SJCRH30 (cell line): ENCODE results near the gene DCBLD1. TPM values are rescaled to one million over a fixed set of nuclear protein-coding genes. Genes with fewer than 3 reads are reported as not detected.
"Not testable (repeated sequence)": the region's sequence is repeated elsewhere in the genome, so short reads cannot be mapped to it uniquely, and the experiment has no call there.

Experiments
- DNase-seq, 2 experiments: peaks; one replicate each; pipeline ENCODE4 v3.0.0-alpha.2; 2015 to 2020
- H3K27ac ChIP-seq: fragments of 250-450 bp; sonication (Bioruptor Pico); 2 replicates; pipeline ENCODE4 v1.5.1; 2020; ENCODE audit warnings: mild to moderate bottlenecking, moderate library complexity
- H3K27me3 ChIP-seq: fragments of 250-450 bp; sonication (Bioruptor Pico); 2 replicates; pipeline ENCODE4 v1.5.1; 2020; ENCODE audit warnings: mild to moderate bottlenecking, moderate library complexity
- H3K36me3 ChIP-seq: fragments of 250-450 bp; sonication (Bioruptor Pico); 2 replicates; pipeline ENCODE4 v1.5.1; 2020; ENCODE audit warnings: mild to moderate bottlenecking, moderate library complexity
- H3K4me1 ChIP-seq: fragments of 250-450 bp; sonication (Bioruptor Pico); 2 replicates; pipeline ENCODE4 v1.5.1; 2020; ENCODE audit warnings: mild to moderate bottlenecking, moderate library complexity
- H3K4me3 ChIP-seq: fragments of 250-450 bp; sonication (Bioruptor Pico); 2 replicates; pipeline ENCODE4 v1.5.1; 2020; ENCODE audit warnings: mild to moderate bottlenecking, moderate library complexity
- H3K9me3 ChIP-seq: fragments of 250-450 bp; sonication (Bioruptor Pico); replicated peaks from 2 replicates; pipeline ENCODE4 v1.5.1; 2020; ENCODE audit warnings: mild to moderate bottlenecking, moderate library complexity
- total RNA-seq: library from RNA; depleted of rRNA; stranded (reverse); fragments of >200 nt; shearing (Covaris generic); gene quantifications from 2 replicates; pipeline ENCODE4 v1.2.3, GENCODE V29; 2014; rRNA removed

The DCBLD1 gene
- 6.8 and 7.4 TPM in 2 replicates for total RNA-seq

DNA sequence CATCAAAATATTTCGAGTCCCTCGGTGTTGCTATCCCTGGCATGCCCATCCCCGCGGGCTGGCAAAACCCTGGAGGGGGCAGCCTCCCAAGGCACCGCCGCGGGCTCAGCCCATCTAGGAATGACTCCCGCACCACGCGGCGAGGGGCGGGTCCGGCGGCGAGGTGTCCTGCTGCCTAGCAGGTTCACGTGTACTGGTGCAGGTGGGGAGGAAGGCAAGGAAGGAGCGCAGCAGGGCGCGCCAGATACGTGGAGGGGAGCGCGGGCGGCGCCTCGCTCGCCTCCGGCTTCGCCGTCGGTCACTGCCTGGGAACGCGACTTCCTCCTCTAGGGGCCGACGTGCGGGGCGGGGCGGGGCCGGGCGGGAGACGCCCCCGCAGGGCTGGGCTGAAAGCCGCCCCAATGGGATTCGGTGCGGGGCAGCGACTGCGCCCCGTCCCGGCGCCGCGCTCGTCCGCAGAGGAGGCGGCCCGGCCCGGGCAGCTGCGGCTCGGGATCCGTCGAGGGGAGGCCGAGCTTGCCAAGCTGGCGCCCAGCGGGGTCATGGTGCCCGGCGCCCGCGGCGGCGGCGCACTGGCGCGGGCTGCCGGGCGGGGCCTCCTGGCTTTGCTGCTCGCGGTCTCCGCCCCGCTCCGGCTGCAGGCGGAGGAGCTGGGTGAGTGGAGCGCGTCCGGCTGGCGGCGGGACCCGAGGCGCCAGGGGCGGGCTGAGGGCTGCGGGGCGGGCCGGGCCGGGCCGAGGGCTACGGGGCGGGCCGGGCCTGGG is at the start of gene DCBLD1:
DCBLD1 (plus strand) TSS at position 435 of the 764 bp plus-strand sequence; CDS start at position 543, 108 bp downstream.
- Histone ChIP-seq H3K27ac (peak within 1 kb of the TSS; percentile 83), H3K36me3 (no peaks in the 10 kb centered on the region), H3K4me3 (peak within 1 kb of the TSS; percentile 81), H3K27me3 (no peaks in the 10 kb centered on the region), H3K9me3 (no peaks in the 10 kb centered on the region), H3K4me1 (peaks cover 2% of the 10 kb centered on the region; the same call in 1 of the 2 replicates)
- DNase-seq, result peak; percentile 63 to 66

DNA sequence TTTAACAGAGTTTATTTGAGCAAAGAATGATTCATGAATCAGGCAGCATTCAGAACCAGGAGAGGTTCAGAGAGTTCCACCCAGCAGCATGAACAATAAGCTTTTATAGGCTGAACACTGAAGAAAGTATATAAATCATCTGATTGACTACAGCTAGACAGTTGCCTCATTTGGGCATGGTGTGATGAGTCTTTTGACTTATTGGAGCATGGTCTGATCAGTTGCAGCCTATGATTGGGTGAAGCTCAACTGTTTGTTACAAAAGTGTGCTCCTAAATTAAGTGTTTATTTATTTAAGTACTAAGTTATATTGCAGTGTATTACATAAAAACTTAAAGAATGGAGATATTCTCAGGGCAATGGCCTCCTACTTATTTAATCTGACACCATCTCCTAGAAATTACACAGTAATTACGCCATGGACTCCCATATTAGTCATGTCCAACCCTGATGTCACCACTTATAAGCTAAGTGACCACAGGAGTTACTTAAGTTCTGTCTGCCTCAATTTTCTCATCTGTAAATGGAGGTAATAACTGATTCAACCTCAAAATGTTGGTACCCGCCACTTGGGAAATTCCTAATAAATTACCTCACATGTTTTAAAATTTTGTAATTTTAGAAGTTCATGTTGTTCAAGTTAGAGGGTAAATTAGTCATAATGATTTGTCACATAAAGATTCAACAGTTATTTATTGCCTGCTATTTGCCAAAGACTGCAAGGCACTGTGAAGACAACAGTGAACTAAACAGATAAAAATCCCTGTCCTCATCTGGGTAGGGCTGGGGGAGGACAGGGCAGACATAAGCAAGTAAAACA is 41.6 kb upstream of the DCBLD1 start:
- no peak overlapping the region for H3K4me3 ChIP-seq
- no peaks in the 10 kb centered on the region for H3K36me3 ChIP-seq
- no peaks in the 10 kb centered on the region for H3K27me3 ChIP-seq
- H3K9me3 ChIP-seq, result peaks cover 4% of the 10 kb centered on the region
- 0 out of 2 replicates have a peak, but pooled peaks cover 6% of the 10 kb centered on the region for H3K4me1 ChIP-seq
- DNase-seq, result peak in 1 of 2 experiments; percentile 23
- H3K27ac ChIP-seq, result peak overlapping the region; percentile 34; the same call in 1 of the 2 replicates

DNA sequence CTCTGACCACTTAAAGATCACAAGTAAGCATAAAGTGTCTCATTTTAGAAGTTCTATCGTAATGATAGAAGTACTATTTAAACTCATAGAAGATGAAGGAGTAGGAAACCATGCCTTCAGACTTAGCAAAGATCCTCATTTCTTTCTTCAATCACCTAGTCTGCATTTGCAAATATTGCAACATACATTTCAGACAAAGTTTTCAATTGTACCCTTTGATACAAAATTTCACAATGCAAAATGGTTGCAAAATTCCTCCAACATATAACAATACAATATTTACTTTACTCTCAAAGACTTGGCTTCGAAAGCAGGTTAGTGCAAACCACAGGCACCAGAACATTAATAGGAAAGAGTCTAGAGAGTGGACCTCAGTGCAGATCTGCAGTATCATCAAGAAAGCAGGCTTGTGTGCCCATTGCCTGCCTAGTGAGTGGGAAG is 40.6 kb upstream of the DCBLD1 start:
- Histone ChIP-seq H3K4me1 (0 out of 2 replicates have a peak, but pooled peaks cover 6% of the 10 kb centered on the region), H3K27ac (no peak overlapping the region), H3K9me3 (peaks cover 4% of the 10 kb centered on the region), H3K36me3 (no peaks in the 10 kb centered on the region), H3K4me3 (no peak overlapping the region), H3K27me3 (no peaks in the 10 kb centered on the region)
- DNase-seq, result no peak

DNA sequence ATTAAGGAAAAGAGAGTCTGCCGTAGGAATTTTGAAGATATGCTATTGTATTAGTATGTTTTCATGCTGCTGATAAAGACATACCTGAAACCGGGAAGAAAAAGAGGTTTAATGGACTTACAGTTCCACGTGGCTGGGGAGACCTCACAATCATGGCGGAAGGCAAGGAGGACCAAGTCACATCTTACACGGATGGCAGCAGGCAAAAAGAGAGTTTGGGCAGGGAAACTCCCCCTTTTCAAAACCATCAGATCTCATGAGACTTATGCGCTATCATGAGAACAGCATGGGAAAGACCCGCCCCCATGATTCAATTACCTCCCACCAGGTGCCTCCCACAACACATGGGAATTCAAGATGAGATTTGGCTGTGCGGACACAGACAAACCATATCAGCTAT is 40.2 kb upstream of the DCBLD1 start:
- H3K27ac ChIP-seq, H3K4me1 ChIP-seq, DNase-seq, H3K4me3 ChIP-seq, H3K9me3 ChIP-seq, H3K36me3 ChIP-seq, H3K27me3 ChIP-seq: not testable (repeated sequence)

DNA sequence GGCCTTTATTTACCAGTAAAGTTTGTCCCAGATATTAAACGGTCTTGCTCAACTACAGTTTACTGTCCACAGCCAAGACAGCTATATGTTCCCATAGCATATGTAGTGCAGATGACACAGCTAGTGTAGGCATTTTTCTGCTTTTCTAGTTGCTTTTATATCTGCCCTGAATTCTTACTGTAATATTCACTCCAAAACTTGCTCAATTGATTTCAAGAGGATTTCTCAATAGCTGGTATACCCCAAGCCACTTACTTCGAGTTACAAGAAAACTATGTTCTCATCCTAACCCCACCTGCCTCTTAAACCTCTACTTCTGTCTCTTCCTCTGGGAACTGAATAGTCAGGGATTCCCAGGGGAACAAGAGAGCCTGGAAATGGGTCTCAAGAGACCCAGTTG is 37.9 kb upstream of the DCBLD1 start:
- Histone ChIP-seq H3K27me3 (no peaks in the 10 kb centered on the region), H3K36me3 (no peaks in the 10 kb centered on the region), H3K27ac (no peak overlapping the region), H3K4me3 (no peak overlapping the region), H3K9me3 (peaks cover 4% of the 10 kb centered on the region; the same call in 1 of the 2 replicates), H3K4me1 (peaks cover 22% of the 10 kb centered on the region)
- DNase-seq, result no peak

DNA sequence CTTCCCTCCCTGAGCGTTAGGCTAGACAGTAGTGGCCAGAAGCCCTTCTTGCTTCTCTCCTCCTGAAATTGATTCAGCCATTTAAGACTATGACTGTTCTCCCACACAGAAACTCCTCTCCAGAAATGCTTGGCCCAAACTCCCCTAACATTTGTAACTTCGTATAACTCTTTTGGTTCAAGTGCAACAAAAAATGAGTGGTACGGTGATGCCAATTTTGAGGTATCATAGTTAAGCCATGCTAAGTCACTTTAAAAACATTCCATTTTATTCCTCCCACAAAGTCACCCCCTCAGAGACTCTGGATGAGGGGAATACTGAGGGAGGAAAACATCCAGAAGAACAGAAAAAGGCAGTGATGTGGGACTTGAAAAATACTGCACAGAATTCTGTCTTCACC is 35.6 kb upstream of the DCBLD1 start:
- Histone ChIP-seq H3K27ac (no peak overlapping the region), H3K4me1 (peaks cover 35% of the 10 kb centered on the region), H3K27me3 (no peaks in the 10 kb centered on the region), H3K36me3 (no peaks in the 10 kb centered on the region), H3K9me3 (no peaks in the 10 kb centered on the region), H3K4me3 (no peak overlapping the region)
- no peak for DNase-seq

DNA sequence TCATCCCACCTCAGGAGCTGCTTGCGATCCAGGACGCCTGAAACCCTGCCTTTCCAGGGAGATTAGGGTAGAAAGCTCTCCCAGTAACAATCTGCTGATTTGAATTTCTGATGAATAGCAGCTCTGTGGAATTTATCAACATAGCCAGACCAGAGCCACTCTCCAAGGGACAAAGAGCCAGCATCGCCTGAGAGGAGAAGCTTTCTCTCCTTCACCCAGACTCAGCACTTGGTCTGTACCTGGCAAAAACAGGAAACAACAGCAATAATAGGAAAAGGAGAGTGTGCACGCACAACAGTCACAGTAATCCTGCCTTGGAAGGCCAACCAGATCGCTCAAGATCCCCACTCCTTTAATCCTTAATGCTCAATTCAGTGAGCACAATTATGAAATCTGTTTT is 34.5 kb upstream of the DCBLD1 start:
- peak in 1 of 2 experiments; percentile 22 for DNase-seq
- H3K9me3 ChIP-seq, result no peaks in the 10 kb centered on the region
- H3K27ac ChIP-seq, result peak overlapping the region; percentile 87
- H3K36me3 ChIP-seq, result no peaks in the 10 kb centered on the region
- peak overlapping the region; percentile 7 for H3K4me3 ChIP-seq
- H3K4me1 ChIP-seq, result peaks cover 35% of the 10 kb centered on the region
- no peaks in the 10 kb centered on the region for H3K27me3 ChIP-seq

DNA sequence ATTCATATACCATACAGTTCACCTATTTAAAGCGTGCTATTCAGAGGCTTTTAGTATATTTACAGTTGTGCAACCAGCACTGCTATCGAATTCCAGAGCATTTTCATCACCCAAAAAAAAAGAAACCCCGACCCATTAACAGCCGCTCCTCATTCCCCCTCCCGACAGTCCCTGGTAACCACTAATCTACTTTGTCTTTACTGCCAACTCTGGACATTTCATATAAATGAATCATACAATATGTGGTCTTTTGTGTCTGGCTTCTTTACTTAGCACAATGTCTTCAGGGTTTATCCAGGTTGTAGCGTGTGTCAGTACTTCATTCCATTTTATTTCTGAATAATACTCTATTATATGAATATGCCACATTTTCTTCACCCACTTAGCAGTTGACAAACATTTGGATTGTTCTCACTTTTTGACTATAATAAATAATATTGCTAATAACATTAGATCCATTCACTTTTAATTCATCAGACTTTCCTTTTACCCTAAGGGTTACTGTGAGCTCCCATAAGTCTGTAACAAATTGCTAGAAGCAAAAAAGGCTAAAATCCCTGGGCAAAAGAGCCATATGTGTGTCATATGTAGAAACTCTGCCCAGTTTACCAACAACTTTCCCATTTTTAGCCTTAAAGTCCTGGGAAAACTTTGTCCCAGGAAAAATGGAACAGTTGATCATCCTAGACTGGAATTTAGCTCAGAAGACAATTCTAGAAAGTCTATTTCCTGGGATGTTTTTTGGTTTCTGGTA is 33.6 kb upstream of the DCBLD1 start:
- DNase-seq, result peak; percentile 68 to 79
- peak overlapping the region; percentile 46 for H3K4me3 ChIP-seq
- H3K27me3 ChIP-seq, result no peaks in the 10 kb centered on the region
- no peaks in the 10 kb centered on the region for H3K9me3 ChIP-seq
- peak overlapping the region; percentile 87 for H3K27ac ChIP-seq
- H3K36me3 ChIP-seq, result no peaks in the 10 kb centered on the region
- peaks cover 31% of the 10 kb centered on the region for H3K4me1 ChIP-seq

DNA sequence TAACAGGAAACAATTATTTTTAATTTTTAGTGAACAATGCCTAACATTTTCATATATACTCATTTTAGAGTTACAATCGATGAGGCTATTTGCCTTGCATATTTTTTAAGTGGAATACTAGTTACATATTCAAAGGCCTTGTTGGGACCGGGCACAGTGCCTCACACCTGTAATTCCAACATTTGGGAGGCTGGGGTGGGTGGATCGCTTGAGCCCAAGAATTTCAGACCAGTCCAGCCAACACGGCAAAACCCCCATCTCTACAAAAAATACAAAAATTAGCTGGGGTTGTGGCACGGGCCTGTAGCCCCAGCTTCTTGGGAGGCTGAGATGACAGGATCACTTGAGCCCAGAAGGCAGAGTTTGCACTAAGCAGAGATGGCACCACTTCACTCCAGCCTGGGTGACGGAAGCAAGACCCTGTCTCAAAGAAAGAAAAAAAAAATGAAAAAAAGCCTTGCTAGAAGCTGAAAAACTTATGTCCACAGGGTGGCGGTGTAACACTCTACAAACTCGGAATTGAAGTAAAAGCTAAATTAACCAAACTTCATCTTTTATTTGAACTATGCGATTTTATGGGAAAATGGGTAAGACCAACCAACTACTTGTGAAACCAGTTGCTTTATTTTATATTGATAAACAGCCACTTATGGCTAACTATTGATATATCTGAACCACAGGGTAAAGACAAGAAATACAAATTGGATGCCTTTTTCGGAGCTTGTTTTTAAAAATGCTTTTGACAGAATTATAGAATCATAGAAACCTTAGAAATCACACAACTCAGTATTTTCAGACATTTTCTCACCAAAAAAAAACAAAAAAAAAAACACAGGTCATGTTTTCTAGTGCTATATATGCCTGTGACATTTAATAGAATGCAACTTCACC is 32.7 kb upstream of the DCBLD1 start:
- Histone ChIP-seq H3K36me3 (no peaks in the 10 kb centered on the region), H3K27ac (peak overlapping the region; percentile 87), H3K27me3 (no peaks in the 10 kb centered on the region), H3K4me1 (peaks cover 31% of the 10 kb centered on the region), H3K9me3 (no peaks in the 10 kb centered on the region), H3K4me3 (peak overlapping the region; percentile 46)
- peak; percentile 70 to 84 for DNase-seq

DNA sequence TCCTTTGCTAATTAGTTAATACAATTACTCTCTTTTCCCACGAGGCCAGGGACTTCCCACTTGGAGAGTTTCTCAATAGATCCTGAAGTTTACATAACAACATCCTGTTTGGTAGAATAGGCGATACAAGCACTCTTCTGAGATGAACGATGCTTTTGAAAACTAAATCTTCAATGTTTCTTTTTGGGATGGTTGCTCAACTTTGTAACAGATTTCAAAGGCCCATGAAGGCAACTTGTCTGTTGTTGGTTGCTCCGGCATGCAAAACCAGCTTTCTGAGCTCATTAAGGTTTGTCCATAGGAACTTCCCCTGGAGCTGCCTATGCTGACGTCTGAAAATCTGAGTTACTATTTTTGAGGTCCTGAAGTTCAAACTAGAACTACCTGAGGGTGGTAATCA is 30.8 kb upstream of the DCBLD1 start:
- Histone ChIP-seq H3K9me3 (no peaks in the 10 kb centered on the region), H3K27me3 (no peaks in the 10 kb centered on the region), H3K4me3 (no peak overlapping the region), H3K4me1 (peaks cover 31% of the 10 kb centered on the region), H3K27ac (no peak overlapping the region), H3K36me3 (no peaks in the 10 kb centered on the region)
- no peak for DNase-seq

DNA sequence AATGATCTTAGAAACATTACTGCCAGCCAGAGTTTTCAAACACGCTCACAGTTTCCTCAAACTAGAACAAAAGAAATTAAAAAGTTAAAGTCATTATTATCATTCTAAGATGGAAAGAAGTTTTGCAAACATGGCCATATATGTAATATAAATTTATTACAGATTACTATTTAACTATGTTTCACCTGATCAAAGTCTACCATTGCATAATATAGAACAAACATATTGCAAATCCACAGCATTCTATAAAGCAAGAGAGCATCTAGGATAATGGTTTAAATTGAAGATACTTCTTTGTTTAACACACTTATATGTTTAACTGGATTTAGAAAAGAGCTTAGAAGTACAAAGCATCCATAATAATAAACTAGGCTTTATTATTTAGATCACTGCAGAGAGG is 26.2 kb upstream of the DCBLD1 start:
- peaks cover 6% of the 10 kb centered on the region for H3K4me1 ChIP-seq
- H3K4me3 ChIP-seq, result no peak overlapping the region
- no peaks in the 10 kb centered on the region for H3K36me3 ChIP-seq
- H3K27me3 ChIP-seq, result no peaks in the 10 kb centered on the region
- no peaks in the 10 kb centered on the region for H3K9me3 ChIP-seq
- no peak overlapping the region for H3K27ac ChIP-seq
- DNase-seq, result no peak

DNA sequence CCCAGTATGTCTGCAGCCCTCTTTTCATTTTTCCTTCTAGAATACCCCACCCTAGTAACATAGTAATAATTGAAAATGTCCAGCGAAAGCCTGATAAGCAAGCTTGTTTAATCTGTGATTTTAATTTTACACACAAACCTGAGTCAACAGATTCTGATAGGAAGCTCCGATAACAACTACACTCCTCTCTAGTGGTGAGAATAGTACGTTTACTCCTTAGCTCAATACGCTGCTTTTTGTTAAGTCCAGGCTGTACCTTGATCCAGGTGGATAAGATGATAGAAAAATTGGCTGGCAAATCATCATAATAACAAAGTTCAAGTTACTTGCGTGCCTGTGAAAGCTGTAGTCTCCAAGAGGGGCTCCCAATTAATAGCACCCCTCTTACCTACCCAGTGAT is 25.5 kb upstream of the DCBLD1 start:
- no peaks in the 10 kb centered on the region for H3K4me1 ChIP-seq
- H3K27me3 ChIP-seq, result no peaks in the 10 kb centered on the region
- DNase-seq, result no peak
- H3K9me3 ChIP-seq, result no peaks in the 10 kb centered on the region
- no peak overlapping the region for H3K4me3 ChIP-seq
- H3K27ac ChIP-seq, result no peak overlapping the region
- no peaks in the 10 kb centered on the region for H3K36me3 ChIP-seq

DNA sequence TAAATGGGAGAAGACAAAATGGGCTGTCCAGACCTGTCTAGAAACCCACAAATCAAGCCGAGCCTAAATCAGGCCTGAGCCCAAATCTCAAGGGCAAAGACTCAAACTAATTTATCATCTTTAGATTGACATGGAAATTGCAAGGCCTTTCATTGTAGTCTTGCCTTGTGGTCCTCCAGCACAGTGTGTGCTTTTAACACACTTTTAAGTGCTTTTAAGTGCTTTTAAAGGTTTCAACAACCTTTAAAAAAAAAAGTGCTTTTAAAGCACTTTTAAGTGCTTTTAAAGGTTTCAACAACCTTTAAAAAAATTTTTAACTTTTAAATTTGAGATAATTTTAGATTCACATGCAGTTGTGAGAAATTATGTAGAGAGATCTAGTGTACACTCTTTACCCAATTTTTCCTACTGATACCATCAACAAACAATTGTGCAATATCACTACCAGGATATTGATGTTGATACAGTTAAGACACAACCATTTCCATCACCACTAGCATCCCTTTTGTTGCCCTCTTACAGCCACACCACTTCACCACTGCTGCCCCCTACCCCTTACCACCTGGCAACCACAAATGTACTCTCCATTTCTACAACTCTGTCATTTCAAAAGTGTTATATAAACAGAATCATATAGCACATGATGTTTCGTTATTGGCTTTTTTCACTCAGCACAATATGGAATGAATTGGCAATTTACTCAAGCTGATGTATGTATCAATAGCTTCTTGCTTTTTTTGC is 23.1 kb upstream of the DCBLD1 start:
- H3K4me3 ChIP-seq, result no peak overlapping the region
- no peaks in the 10 kb centered on the region for H3K4me1 ChIP-seq
- H3K27ac ChIP-seq, result no peak overlapping the region
- DNase-seq, result no peak
- no peaks in the 10 kb centered on the region for H3K27me3 ChIP-seq
- H3K9me3 ChIP-seq, result no peaks in the 10 kb centered on the region
- H3K36me3 ChIP-seq, result no peaks in the 10 kb centered on the region
